ENCODE results near the gene CDC23. TPM values are rescaled to one million over a fixed set of nuclear protein-coding genes. Genes with fewer than 3 reads are reported as not detected.

The CDC23 gene
- total and polyA plus RNA-seq, 10 of the 15 experiments (the other 5 are each of a cell fraction or from before 2014, with no cell fraction given) = 37.1 to 66.1 (median 48.6) TPM

GRCh38 chr5:138241688-138242571, 28.8 kb upstream of the CDC23 start:
- Histone ChIP-seq H3K9ac (ENCODE audit: control insufficient read depth, insufficient read depth, low read length) (no peak overlapping the region; the same call in 1 of the 2 replicates), H3K4me3 (peak overlapping the region; percentile 13; the same call in 1 of the 2 replicates), H3K27me3 (replicated peaks in 1 of 2; ENCODE audit: control insufficient read depth in 2 of 2, insufficient read depth in 2 of 2, low read length in 1 of 2) (peaks cover 6 to 15% of the 10 kb centered on the region in 2 experiments), H3K4me2 (ENCODE audit: control insufficient read depth, insufficient read depth) (peak overlapping the region; percentile 59), H3K79me2 (ENCODE audit: control insufficient read depth, insufficient read depth, low read length) (no peaks in the 10 kb centered on the region), H3K27ac (ENCODE audit: control insufficient read depth, insufficient read depth) (no peak overlapping the region), H3K4me1 (ENCODE audit: control insufficient read depth, insufficient read depth, low read length) (peaks cover 13% of the 10 kb centered on the region), H4K20me1 (ENCODE audit: control insufficient read depth, insufficient read depth) (no peaks in the 10 kb centered on the region), H2AFZ (ENCODE audit: control insufficient read depth, low read depth, low read length) (no peak overlapping the region; the same call in 1 of the 2 replicates), H3K9me3 (replicated peaks; ENCODE audit: control insufficient read depth, insufficient read depth, low read length) (no peaks in the 10 kb centered on the region; the same call in 2 of the 3 replicates), H3K36me3 (ENCODE audit: control insufficient read depth in 2 of 2, insufficient read depth in 2 of 2, low read length in 1 of 2) (no peaks in the 10 kb centered on the region)
- peak; percentile 60 for ATAC-seq
- ChIA-PET SMC1A (ENCODE audit: uncharacterized antibody, unreplicated experiment) (interaction anchor here (0.7 kb wide), 1 partner anchor 15 kb away, joined by 4 read pairs; no protein-coding TSS in a partner anchor), POLR2A (no interaction called here), CTCF (interaction anchor here (0.6 to 2.5 kb wide), 3 partner anchors 32 to 211 kb away, joined by 3 to 8 read pairs (median 4); partner anchors contain the start of gene KDM3B), RAD21 (ENCODE audit: unreplicated experiment) (no interaction called here)
- intact Hi-C loops (cut with micrococcal nuclease; ENCODE audit: unreplicated experiment) = no loop called here
- WGBS (ENCODE audit: insufficient coverage, insufficient replicate concordance, low lambda C conversion rate, missing lambda C conversion rate) = 21% methylated on average over 63 of the region's 67 CpGs
- in situ Hi-C loops (cut with MboI) = no loop called here
- TF ChIP-seq SUZ12 (IDR thresholded peaks at IDR 0.05; ENCODE audit: unreplicated experiment) (peak; percentile 83), EGR1 (IDR thresholded peaks at IDR 0.05; ENCODE audit: borderline replicate concordance in 1 of 2, low read depth in 2 of 2, low read length in 2 of 2) (peak in 1 of 2 experiments; percentile 46; a peak in 1 of 3 replicates), YBX1 (IDR thresholded peaks at IDR 0.05) (no peak)
- FAIRE-seq = no peak
- BruUV-seq (replicated peaks) = no TSS peak
- DNase-seq (ENCODE audit: low read depth, low spot score) = no peak
